ENCODE results near the gene SHMT2. TPM values are rescaled to one million over a fixed set of nuclear protein-coding genes. Genes with fewer than 3 reads are reported as not detected.

Gene SHMT2
- total RNA-seq, 1 donor from 2014 or later, result 90.2 TPM

DNA sequence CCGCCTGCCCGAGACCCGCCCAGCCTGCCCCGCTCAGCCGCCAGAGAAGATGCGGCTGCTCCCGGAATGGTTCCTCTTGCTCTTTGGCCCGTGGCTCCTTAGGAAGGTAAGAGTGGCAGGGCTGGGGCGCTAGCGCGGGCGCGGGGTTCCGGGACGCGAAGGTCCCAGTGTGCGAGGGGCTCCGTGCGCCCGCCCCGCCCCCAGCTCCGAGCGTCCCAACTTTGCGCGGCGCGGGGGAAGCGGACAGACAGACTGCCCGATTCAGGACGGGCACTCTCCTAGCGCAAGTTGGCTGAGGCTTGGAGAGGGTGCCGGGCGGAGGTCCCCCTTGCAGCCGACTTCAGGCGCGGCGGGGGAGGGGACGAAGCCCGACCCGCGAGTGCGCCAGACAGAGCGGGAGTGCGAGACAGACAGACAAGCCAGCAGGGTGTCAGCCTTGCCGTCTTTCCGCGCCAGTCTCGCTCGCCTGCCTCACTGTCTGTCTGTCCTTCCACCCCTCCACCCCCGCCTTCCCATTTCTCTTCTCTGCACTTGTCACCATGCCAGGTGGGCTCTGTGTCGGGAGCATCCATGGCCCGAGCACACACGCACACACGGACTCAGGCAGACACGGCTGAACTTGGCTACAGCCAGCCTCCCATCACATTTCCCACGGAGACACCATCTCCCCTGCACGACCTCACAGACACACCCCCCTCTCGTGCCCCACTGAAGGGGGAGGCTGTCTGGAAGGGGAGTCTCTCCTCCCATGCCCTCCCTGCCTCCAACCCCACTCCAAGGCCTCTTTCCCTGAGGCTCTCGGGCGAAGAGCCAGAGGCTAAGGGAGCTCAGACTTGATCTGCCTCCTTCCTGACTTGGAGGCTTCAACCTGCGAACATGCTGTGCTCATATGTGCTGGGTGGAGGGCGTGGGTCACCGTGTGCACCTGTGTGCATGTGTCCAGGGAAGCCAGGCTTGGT lies 12.3 kb upstream of the SHMT2 start:
- Mint-ChIP-seq H3K4me1 (peaks cover 52% of the 10 kb centered on the region), H3K4me3 (peak overlapping the region; percentile 83), H3K36me3 (peaks cover 2% of the 10 kb centered on the region), H3K27me3 (ENCODE audit: insufficient read depth, low read depth) (peaks cover 73% of the 10 kb centered on the region), H3K27ac (no peak overlapping the region), H3K9me3 (peaks cover 5% of the 10 kb centered on the region)
- no peak for DNase-seq (ENCODE audit: low spot score)
- no peak overlapping the region for H2AFZ ChIP-seq (replicated peaks)
- H3F3A ChIP-seq (ENCODE audit: low read depth), result peaks cover 64% of the 10 kb centered on the region
- H3K4me1 ChIP-seq, result peaks cover 66% of the 10 kb centered on the region
- no peaks in the 10 kb centered on the region for H3K36me3 ChIP-seq
- no peak for TF ChIP-seq EZH2 (IDR thresholded peaks at IDR 0.05)
- TF ChIP-seq EZH2phosphoT487 (IDR thresholded peaks at IDR 0.05), result peak; percentile 88
- peaks cover 88% of the 10 kb centered on the region for H3K27me3 ChIP-seq
- H3K4me2 ChIP-seq, result peak overlapping the region; percentile 92
- H3K9me3 ChIP-seq (ENCODE audit: low read depth), result no peaks in the 10 kb centered on the region
- H3K9ac ChIP-seq, result no peak overlapping the region
- H3K4me3 ChIP-seq, result peak overlapping the region; percentile 52
- no peaks in the 10 kb centered on the region for H3K79me2 ChIP-seq (ENCODE audit: low read depth)
- H3K27ac ChIP-seq, result no peak overlapping the region
- peaks cover 78% of the 10 kb centered on the region for H4K20me1 ChIP-seq (ENCODE audit: low read depth)

DNA sequence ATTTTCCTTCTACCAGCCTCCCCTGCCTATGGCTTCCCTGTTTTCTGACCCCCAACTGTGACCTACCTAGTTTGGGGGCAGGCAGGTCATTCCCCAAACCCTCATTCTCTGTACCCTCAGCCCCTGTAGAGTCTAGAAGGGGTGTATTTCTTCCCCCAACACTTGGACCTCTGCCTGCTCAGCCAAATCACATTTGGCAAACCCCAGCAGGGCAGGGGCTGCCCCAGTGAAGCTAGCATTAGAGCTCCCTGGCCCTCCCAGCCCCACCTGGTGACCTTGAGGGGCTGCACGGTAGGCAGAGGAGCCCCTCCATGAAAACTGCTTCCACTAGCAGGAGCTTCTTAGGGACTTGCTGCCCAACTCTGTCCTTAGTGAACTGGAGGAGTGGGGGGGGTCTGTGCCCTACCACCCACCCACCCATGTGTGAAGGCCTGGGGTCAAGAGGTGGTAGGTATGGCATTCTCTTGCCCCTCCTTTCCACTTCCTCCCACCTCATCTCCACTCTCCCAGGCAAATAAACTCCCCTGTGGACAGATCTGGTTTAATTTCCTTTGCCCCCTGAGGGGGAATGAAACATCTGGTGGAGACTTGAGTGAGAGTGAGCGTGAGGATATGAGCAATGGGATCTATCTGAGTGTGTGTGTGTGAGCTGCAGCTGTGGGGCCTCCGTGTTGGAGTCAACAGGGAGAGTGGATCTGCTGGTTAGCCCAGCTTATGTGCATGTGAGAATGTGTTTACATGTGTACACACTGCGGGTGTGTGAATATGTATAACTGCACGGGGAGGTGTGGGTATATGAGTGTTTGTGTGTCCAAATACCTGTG lies 11.3 kb upstream of the SHMT2 start:
- H3K27me3 ChIP-seq, result peaks cover 99% of the 10 kb centered on the region
- Mint-ChIP-seq H3K4me3 (peak overlapping the region; percentile 83), H3K36me3 (peaks cover 2% of the 10 kb centered on the region), H3K27ac (no peak overlapping the region), H3K27me3 (ENCODE audit: insufficient read depth, low read depth) (peaks cover 83% of the 10 kb centered on the region), H3K9me3 (peaks cover 8% of the 10 kb centered on the region), H3K4me1 (peaks cover 57% of the 10 kb centered on the region)
- no peak overlapping the region for H2AFZ ChIP-seq (replicated peaks)
- H3K4me3 ChIP-seq, result no peak overlapping the region
- no peaks in the 10 kb centered on the region for H3K79me2 ChIP-seq (ENCODE audit: low read depth)
- H3F3A ChIP-seq (ENCODE audit: low read depth), result peaks cover 59% of the 10 kb centered on the region
- no peaks in the 10 kb centered on the region for H3K9me3 ChIP-seq (ENCODE audit: low read depth)
- no peak overlapping the region for H3K4me2 ChIP-seq
- no peak for DNase-seq (ENCODE audit: low spot score)
- no peaks in the 10 kb centered on the region for H3K36me3 ChIP-seq
- H3K9ac ChIP-seq, result no peak overlapping the region
- peaks cover 71% of the 10 kb centered on the region for H3K4me1 ChIP-seq
- TF ChIP-seq EZH2 (IDR thresholded peaks at IDR 0.05), result no peak
- TF ChIP-seq EZH2phosphoT487 (IDR thresholded peaks at IDR 0.05), result no peak
- TF ChIP-seq, protein P1, sequence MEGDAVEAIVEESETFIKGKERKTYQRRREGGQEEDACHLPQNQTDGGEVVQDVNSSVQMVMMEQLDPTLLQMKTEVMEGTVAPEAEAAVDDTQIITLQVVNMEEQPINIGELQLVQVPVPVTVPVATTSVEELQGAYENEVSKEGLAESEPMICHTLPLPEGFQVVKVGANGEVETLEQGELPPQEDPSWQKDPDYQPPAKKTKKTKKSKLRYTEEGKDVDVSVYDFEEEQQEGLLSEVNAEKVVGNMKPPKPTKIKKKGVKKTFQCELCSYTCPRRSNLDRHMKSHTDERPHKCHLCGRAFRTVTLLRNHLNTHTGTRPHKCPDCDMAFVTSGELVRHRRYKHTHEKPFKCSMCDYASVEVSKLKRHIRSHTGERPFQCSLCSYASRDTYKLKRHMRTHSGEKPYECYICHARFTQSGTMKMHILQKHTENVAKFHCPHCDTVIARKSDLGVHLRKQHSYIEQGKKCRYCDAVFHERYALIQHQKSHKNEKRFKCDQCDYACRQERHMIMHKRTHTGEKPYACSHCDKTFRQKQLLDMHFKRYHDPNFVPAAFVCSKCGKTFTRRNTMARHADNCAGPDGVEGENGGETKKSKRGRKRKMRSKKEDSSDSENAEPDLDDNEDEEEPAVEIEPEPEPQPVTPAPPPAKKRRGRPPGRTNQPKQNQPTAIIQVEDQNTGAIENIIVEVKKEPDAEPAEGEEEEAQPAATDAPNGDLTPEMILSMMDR (IDR thresholded peaks at IDR 0.05), result no peak
- H4K20me1 ChIP-seq (ENCODE audit: low read depth), result peaks cover 73% of the 10 kb centered on the region
- no peak overlapping the region for H3K27ac ChIP-seq

DNA sequence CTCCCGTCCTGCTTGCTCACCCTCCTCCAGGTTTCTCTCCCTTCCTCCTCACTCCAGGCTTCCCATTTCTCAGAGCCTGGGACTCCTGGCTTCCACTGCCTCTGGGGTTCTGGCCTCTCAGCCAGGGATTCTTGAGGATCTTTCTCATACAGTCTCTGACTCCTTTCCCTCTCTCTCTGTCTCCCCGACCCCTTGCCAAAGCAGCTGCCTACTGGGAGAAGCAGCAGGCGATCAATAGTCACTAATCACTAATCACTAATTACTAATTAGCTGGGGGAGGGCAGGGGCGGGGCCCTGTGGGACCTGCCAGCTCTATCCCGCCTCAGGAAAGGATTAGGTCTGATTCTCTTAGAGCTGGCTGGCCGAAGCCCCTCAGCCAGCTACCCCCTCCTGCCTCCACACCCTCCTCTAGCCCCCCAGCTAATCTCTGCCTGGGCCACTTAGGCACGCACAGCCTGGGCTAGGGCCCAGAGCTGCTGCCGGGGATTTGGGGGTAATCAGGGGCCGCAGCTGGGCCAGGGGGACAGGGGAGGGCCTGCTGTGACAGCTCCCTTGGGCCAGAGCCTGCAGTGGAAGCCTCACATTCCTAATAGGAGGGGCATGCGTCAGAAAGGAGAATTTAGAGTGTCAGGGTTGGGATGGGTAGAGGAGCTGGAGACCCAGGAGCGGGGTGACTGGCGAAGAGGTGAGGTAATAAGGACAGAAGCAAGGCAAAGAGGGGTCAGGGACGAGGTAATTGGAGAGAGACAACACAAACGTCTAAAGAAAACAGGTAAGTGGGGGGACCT lies 10.1 kb upstream of the SHMT2 start:
- Histone ChIP-seq H3K4me3 (peak overlapping the region; percentile 43), H3K36me3 (no peaks in the 10 kb centered on the region), H2AFZ (replicated peaks) (no peak overlapping the region), H4K20me1 (ENCODE audit: low read depth) (peaks cover 66% of the 10 kb centered on the region), H3K4me2 (peak overlapping the region; percentile 90), H3K9me3 (ENCODE audit: low read depth) (no peaks in the 10 kb centered on the region), H3K27me3 (peaks cover 100% of the 10 kb centered on the region), H3K4me1 (peaks cover 63% of the 10 kb centered on the region), H3K79me2 (ENCODE audit: low read depth) (no peaks in the 10 kb centered on the region), H3K9ac (no peak overlapping the region), H3K27ac (no peak overlapping the region), H3F3A (ENCODE audit: low read depth) (peaks cover 66% of the 10 kb centered on the region)
- Mint-ChIP-seq H3K9me3 (peaks cover 9% of the 10 kb centered on the region), H3K36me3 (peaks cover 2% of the 10 kb centered on the region), H3K4me1 (peaks cover 49% of the 10 kb centered on the region), H3K27me3 (ENCODE audit: insufficient read depth, low read depth) (peaks cover 88% of the 10 kb centered on the region), H3K4me3 (peak overlapping the region; percentile 61), H3K27ac (no peak overlapping the region)
- DNase-seq (ENCODE audit: low spot score), result peak; percentile 80
- TF ChIP-seq, protein P1 (IDR thresholded peaks at IDR 0.05), result no peak
- peak; percentile 54 for TF ChIP-seq EZH2 (IDR thresholded peaks at IDR 0.05)
- TF ChIP-seq EZH2phosphoT487 (IDR thresholded peaks at IDR 0.05), result no peak
